ENCODE results near the gene PPP1R3G.

GRCh38 chr6:5061152-5061551 is 24.0 kb upstream of the PPP1R3G start:
- TF ChIP-seq CTCF (IDR thresholded peaks at IDR 0.05) (no peak), POLR2A (IDR thresholded peaks at IDR 0.05) (no peak)
